GM12875 (cell line): ENCODE data around the gene SORT1.
"Not testable (repeated sequence)": the region's sequence is repeated elsewhere in the genome, so short reads cannot be mapped to it uniquely, and the experiment has no call there.

Source experiments
- H3K4me3 ChIP-seq: one replicate; pipeline ENCODE4 v1.5.1; 2011; ENCODE audit warnings: low read depth, low read length, control low read depth
- TF ChIP-seq, protein P1 (sequence below): IDR thresholded peaks from 2 replicates; pipeline ENCODE4 v1.5.1; 2011; ENCODE audit warnings: low read depth, mild to moderate bottlenecking, control low read depth, inconsistent platforms, low read length, moderate library complexity, borderline replicate concordance; ENCODE audit not compliant: insufficient read depth

SORT1 gene

DNA sequence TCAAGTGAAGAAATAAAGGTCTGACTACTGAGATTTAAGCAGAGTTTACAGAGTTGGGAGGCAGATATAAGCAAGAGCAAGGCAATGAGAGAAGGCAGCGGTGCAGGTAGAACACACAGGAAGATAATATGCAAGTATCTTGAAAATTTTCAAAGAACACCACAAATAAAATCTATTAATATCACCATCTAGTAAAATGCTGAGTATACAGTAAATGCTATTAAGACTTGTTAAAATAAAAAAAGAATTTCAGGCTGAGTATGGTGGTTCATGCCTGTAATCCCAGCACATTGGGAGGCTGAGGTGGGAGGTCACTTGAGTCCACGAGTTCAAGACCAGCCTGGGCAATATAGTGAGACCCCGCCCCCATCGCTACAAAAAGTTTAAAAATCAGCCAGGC, 20.0 kb downstream of the SORT1 start:
- TF ChIP-seq, protein P1, sequence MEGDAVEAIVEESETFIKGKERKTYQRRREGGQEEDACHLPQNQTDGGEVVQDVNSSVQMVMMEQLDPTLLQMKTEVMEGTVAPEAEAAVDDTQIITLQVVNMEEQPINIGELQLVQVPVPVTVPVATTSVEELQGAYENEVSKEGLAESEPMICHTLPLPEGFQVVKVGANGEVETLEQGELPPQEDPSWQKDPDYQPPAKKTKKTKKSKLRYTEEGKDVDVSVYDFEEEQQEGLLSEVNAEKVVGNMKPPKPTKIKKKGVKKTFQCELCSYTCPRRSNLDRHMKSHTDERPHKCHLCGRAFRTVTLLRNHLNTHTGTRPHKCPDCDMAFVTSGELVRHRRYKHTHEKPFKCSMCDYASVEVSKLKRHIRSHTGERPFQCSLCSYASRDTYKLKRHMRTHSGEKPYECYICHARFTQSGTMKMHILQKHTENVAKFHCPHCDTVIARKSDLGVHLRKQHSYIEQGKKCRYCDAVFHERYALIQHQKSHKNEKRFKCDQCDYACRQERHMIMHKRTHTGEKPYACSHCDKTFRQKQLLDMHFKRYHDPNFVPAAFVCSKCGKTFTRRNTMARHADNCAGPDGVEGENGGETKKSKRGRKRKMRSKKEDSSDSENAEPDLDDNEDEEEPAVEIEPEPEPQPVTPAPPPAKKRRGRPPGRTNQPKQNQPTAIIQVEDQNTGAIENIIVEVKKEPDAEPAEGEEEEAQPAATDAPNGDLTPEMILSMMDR, result no peak

DNA sequence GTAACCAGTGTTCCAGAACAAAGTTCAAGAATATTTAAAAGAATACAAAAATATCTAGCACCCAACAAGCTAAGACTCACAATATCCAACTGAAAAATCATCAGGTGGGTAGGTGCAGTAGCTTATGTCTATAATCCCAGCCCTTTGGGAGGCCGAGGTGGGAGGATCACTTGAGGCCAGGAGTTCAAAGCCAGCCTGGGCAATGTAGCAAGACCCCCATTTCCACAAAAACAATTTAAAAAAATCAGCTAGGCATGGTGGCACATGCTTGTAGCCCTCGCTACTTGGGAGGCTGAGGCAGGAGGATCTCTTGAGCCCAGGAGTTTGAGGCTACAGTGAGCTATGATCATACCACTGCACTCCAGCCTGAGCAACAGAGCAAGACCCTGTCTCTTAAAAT, 24.0 kb downstream of the SORT1 start:
- not testable (repeated sequence) for H3K4me3 ChIP-seq

More for the DNA sequence above, 20.0 kb downstream of the SORT1 start:
- no peak overlapping the region for H3K4me3 ChIP-seq

DNA sequence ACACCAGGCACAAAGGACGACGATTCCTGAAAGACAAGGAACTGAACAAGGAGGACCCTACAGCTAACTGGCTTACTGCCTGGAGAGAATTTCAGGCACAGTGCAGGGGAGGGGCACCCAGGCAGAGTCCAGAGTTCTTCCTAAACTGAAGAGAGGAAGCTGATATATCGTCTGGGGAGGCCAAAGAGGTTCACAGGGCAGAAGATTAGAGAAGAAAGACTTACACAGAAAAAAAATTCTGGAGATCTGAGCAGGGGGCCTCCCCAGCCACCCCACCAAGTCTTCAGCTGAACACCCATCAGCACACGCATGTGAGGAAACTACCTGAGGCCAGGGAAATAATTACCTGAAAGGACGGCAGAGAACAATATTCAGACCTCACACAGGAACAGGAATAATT, 24.6 kb downstream of the SORT1 start:
- TF ChIP-seq, protein P1, result no peak
- H3K4me3 ChIP-seq, result no peak overlapping the region

DNA sequence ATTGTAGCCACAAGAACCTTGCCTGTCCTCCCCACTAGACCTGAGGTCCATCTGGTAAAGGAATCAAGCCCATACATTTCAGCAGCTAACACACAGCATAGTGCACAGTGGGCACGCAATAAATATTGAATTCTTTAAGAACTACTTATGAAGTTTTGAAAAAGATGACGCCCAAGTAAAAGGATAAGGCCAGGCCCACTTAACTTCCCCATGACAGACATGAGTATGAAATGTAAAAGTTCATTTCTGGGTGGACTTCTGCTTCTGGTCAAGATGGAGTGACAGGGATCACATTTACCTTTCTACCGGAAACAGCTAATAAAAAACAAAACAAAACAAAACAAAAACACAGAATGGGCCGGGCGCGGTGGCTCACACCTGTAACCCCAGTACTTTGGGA, 25.4 kb downstream of the SORT1 start:
- TF ChIP-seq, protein P1, result no peak
- no peak overlapping the region for H3K4me3 ChIP-seq

DNA sequence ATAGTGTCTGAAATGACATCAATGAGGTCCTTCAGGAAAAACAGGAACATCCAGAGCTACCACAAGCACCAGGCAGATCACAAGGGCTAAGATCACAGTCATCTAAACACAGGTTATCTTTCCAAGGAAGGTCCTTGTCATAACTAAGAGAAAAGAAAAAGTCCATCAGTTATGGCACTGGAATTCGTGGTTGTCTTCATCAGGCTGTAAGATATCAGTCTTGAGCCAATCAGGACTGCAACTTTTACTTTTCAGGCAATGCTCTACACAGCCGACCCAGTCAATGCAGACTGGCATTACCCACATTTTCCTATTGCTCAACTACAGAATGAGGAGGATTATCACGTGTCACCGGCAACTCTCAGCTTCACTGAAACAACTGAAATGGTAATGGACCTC, 26.4 kb downstream of the SORT1 start:
- no peak overlapping the region for H3K4me3 ChIP-seq
- TF ChIP-seq, protein P1, result no peak

DNA sequence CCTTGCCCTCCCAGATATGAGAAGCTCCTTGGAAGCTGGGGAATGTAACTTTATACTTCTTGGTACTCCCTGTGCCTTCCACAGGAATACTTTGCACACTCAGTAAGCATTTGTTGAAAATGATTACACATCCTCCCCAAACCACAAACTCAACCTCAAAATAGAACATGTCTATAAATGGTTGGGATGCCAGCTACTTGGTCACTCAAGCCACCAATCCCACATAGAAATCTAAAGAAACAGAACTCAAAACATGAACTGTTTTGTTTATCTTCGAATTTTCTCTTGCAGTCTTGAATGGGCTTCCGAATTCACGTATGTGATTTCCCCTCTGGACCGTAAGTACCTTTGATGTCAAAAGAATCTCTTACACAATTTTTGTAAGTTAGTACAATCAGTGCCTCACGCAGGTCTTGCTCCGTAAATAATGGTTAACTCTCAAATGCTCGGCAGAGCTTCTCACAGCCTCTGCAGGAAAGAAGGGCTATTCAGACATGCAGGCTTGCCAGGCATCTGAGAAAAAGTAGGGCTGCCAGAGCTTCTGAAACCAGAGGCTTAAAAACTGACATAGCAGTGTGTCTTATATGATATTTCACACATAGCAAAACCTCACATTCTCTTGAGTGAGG, 26.9 kb downstream of the SORT1 start:
- TF ChIP-seq, protein P1, result no peak
- no peak overlapping the region for H3K4me3 ChIP-seq

DNA sequence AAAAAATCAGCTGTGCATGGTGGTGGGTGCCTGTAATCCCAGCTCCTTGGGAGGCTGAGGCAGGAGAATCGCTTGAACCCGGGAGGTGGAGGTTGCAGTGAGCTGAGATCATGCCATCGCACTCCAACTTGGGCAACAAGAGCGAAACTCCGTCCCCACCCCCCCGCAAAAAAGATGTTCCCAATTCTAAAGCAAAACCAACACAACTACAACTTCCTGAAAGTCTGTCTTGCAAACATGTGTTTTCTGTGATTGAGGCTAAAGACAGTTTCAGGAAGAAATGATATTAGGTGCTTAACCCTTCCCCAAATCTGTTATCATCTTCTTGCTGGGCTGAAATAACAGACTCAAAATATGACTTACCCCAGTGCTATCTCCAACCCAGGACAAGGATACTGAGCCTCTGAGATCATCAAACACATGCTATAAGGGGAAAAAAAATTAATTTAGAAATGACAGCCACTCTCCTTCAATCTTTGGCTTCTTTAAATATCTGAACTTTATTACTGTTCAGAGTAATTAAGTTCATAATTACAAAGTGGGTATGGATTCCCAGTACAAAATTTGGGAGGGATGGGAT, 28.5 kb downstream of the SORT1 start:
- TF ChIP-seq, protein P1, result no peak
- no peak overlapping the region for H3K4me3 ChIP-seq
